ENCODE measurements around the gene CLRN1.

GRCh38 chr3:150930839-150931238 lies 41.7 kb downstream of the CLRN1 start:
- no peak for TF ChIP-seq CTCF (IDR thresholded peaks at IDR 0.05; ENCODE audit: low read length)
- TF ChIP-seq EZH2 (optimal IDR thresholded peaks at IDR 0.05; ENCODE audit: low read depth, low read length): no peak

All from MM.1S (cell line).